Measurements from ENCODE around the gene SCARB1. TPM values are rescaled to one million over a fixed set of nuclear protein-coding genes. Genes with fewer than 3 reads are reported as not detected.

SCARB1 gene
- total and polyA plus RNA-seq, 2 donors (not counting 3 experiments of a cell fraction or from before 2014, with no cell fraction given), result 125 to 141 TPM

DNA sequence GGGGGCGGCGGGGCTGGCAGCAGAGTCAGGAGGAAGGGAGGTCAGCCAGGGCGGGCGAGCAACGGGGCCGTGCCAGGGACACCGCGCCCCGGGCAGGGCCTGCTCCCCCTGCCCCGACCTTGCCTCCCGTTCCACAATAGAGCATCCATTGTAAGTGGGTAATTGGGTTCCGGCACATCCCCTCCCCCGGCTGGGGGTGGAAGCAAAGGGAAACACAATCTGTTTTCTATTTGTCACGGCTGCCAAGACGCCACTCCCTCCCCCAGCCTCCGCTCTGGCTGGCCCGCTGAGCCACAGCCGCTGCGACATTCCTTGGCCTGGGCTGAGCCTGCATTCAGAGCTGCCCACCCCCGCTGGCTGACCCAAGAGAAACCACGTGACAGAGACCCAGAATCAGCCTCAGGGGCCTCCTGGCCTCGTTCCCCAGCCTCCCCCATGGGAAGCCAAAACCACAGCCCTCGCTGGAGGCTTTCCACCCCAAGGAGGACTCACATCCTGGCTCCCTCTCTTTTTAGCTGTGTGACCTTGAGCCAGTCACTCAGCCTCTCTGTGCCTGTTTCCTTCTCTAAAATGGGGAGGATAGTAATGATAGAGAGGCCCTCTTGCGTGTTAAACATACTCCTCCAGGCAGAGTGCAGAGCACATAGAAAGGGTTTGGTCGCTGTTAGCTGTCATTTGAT, 117.6 kb downstream of the SCARB1 start:
- POLR2A ChIA-PET, result interaction anchor here (1.2 kb wide), 1 partner anchor 26 kb away, joined by 5 read pairs; no protein-coding TSS in a partner anchor
- BruUV-seq (replicated peaks), result TSS peak; percentile 33
- DNase-seq (ENCODE audit: low read depth, low spot score) (peak; percentile 94), FAIRE-seq (peak; percentile 94)
- CTCF ChIA-PET, result interaction anchor here (1.5 to 2.7 kb wide), 2 partner anchors 19 to 25 kb away, joined by 3 to 17 read pairs; no protein-coding TSS in a partner anchor
- no peaks in the 10 kb centered on the region for H3K9me3 ChIP-seq (replicated peaks; ENCODE audit: control insufficient read depth, insufficient read depth, low read length)
- H3K9me1 ChIP-seq (replicated peaks; ENCODE audit: control insufficient read depth, extremely low read depth, insufficient read depth, low read length), result no peaks in the 10 kb centered on the region
- H3K4me2 ChIP-seq (ENCODE audit: insufficient read depth, low read length), result peak overlapping the region; percentile 11
- H3K4me3 ChIP-seq (replicated peaks in 1 of 3; ENCODE audit: insufficient read depth in 1 of 3, low read depth in 1 of 3, low read length in 3 of 3), result no peak overlapping the region
- peak overlapping the region; percentile 24 for H2AFZ ChIP-seq (ENCODE audit: low read depth, low read length)
- no peaks in the 10 kb centered on the region for H3K36me3 ChIP-seq (ENCODE audit: control insufficient read depth in 2 of 2, extremely low read depth in 1 of 2, insufficient read depth in 2 of 2, low read length in 2 of 2)
- H3K4me1 ChIP-seq (ENCODE audit: control insufficient read depth, extremely low read depth, insufficient read depth, low read length), result peaks cover 31% of the 10 kb centered on the region
- no peaks in the 10 kb centered on the region for H4K20me1 ChIP-seq (replicated peaks; ENCODE audit: control insufficient read depth, extremely low read depth, insufficient read depth, low read length)
- no peaks in the 10 kb centered on the region for H3K27me3 ChIP-seq (ENCODE audit: control insufficient read depth in 2 of 2, insufficient read depth in 2 of 2, low read length in 2 of 2)
- H3K27ac ChIP-seq (ENCODE audit: insufficient read depth, low read depth, low read length), result peak overlapping the region; percentile 78
- intact Hi-C loops (cut with micrococcal nuclease) (loop anchor here (1.0 to 5.0 kb wide), 10 partner anchors 21 to 359 kb away; partner anchors contain the start of gene NCOR2), dilution Hi-C loops (cut with MboI; ENCODE audit: extremely low pct_ligation_motif_present, low sequenced_read_pairs) (no loop called here)
- no peaks in the 10 kb centered on the region for H3K79me2 ChIP-seq (ENCODE audit: control insufficient read depth, insufficient read depth, low read length)
- peak overlapping the region; percentile 55 for H3K9ac ChIP-seq (replicated peaks; ENCODE audit: extremely low read depth, insufficient read depth, low read length)
- TF ChIP-seq FOS (IDR thresholded peaks at IDR 0.05; ENCODE audit: borderline replicate concordance, insufficient read depth, low read length), result peak; percentile 38
- peak; percentile 45 for TF ChIP-seq POLR2A (IDR thresholded peaks at IDR 0.05; ENCODE audit: low read depth, low read length)
- peak; percentile 85 for TF ChIP-seq POLR2AphosphoS5 (IDR thresholded peaks at IDR 0.05; ENCODE audit: insufficient read depth, low read depth, low read length)
- TF ChIP-seq EZH2 (IDR thresholded peaks at IDR 0.05; ENCODE audit: borderline replicate concordance, low read depth, low read length, severe bottlenecking), result no peak
- TF ChIP-seq JUN (IDR thresholded peaks at IDR 0.05; ENCODE audit: borderline replicate concordance, insufficient read depth, insufficient read length, low read depth), result no peak

DNA sequence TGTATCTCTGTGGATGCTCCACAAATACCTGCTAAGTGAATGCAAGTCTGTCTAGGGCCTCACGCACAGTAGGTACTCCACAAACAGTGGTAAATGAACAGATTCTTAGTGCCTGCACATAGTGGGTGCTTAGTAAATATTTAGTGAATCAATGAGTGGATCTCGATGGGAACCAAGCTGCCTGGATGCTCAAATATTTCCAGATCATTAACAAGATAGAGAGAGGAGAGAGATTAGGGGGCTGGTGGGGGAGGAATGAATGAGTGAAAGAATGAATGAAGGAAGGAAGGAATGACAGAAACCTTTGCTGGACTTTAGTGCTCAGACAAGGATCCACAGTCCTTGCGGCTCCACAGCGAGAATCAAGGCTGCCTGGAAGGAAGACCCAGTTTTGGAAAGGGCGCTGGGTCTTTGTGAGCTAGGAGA, 118.2 kb downstream of the SCARB1 start:
- TF ChIP-seq JUN (IDR thresholded peaks at IDR 0.05; ENCODE audit: borderline replicate concordance, insufficient read depth, insufficient read length, low read depth) (no peak), POLR2A (IDR thresholded peaks at IDR 0.05; ENCODE audit: low read depth, low read length) (no peak), MYC (IDR thresholded peaks at IDR 0.05; ENCODE audit: low read depth, low read length) (no peak), GATA2 (IDR thresholded peaks at IDR 0.05; ENCODE audit: insufficient read depth, insufficient read length, low read depth, low read length) (no peak), FOS (IDR thresholded peaks at IDR 0.05; ENCODE audit: borderline replicate concordance, insufficient read depth, low read length) (no peak), EZH2 (IDR thresholded peaks at IDR 0.05; ENCODE audit: borderline replicate concordance, low read depth, low read length, severe bottlenecking) (no peak), POLR2AphosphoS5 (IDR thresholded peaks at IDR 0.05; ENCODE audit: insufficient read depth, low read depth, low read length) (no peak)
- TF ChIP-seq, protein P1, sequence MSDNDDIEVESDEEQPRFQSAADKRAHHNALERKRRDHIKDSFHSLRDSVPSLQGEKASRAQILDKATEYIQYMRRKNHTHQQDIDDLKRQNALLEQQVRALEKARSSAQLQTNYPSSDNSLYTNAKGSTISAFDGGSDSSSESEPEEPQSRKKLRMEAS (IDR thresholded peaks at IDR 0.05; ENCODE audit: insufficient read depth, insufficient read length), result no peak
- TF ChIP-seq, protein P2, sequence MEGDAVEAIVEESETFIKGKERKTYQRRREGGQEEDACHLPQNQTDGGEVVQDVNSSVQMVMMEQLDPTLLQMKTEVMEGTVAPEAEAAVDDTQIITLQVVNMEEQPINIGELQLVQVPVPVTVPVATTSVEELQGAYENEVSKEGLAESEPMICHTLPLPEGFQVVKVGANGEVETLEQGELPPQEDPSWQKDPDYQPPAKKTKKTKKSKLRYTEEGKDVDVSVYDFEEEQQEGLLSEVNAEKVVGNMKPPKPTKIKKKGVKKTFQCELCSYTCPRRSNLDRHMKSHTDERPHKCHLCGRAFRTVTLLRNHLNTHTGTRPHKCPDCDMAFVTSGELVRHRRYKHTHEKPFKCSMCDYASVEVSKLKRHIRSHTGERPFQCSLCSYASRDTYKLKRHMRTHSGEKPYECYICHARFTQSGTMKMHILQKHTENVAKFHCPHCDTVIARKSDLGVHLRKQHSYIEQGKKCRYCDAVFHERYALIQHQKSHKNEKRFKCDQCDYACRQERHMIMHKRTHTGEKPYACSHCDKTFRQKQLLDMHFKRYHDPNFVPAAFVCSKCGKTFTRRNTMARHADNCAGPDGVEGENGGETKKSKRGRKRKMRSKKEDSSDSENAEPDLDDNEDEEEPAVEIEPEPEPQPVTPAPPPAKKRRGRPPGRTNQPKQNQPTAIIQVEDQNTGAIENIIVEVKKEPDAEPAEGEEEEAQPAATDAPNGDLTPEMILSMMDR (IDR thresholded peaks at IDR 0.05; ENCODE audit: extremely low read depth in 1 of 2, insufficient read depth in 1 of 2, low read depth in 1 of 2, low read length in 2 of 2), result no peak
- Histone ChIP-seq H3K27me3 (ENCODE audit: control insufficient read depth in 2 of 2, insufficient read depth in 2 of 2, low read length in 2 of 2) (no peaks in the 10 kb centered on the region), H3K4me2 (ENCODE audit: insufficient read depth, low read length) (peak overlapping the region; percentile 11), H3K4me3 (replicated peaks in 1 of 3; ENCODE audit: insufficient read depth in 1 of 3, low read depth in 1 of 3, low read length in 3 of 3) (no peak overlapping the region), H3K9me1 (replicated peaks; ENCODE audit: control insufficient read depth, extremely low read depth, insufficient read depth, low read length) (no peaks in the 10 kb centered on the region), H3K36me3 (ENCODE audit: control insufficient read depth in 2 of 2, extremely low read depth in 1 of 2, insufficient read depth in 2 of 2, low read length in 2 of 2) (no peaks in the 10 kb centered on the region), H4K20me1 (replicated peaks; ENCODE audit: control insufficient read depth, extremely low read depth, insufficient read depth, low read length) (no peaks in the 10 kb centered on the region), H3K9ac (replicated peaks; ENCODE audit: extremely low read depth, insufficient read depth, low read length) (peak overlapping the region; percentile 55), H2AFZ (ENCODE audit: low read depth, low read length) (peak overlapping the region; percentile 2), H3K4me1 (ENCODE audit: control insufficient read depth, extremely low read depth, insufficient read depth, low read length) (peaks cover 37% of the 10 kb centered on the region), H3K79me2 (ENCODE audit: control insufficient read depth, insufficient read depth, low read length) (no peaks in the 10 kb centered on the region), H3K27ac (ENCODE audit: insufficient read depth, low read depth, low read length) (peak overlapping the region; percentile 78), H3K9me3 (replicated peaks; ENCODE audit: control insufficient read depth, insufficient read depth, low read length) (no peaks in the 10 kb centered on the region)
- ChIA-PET POLR2A (interaction anchor here (1.2 kb wide), 1 partner anchor 25 kb away, joined by 5 read pairs; no protein-coding TSS in a partner anchor), CTCF (interaction anchor here (1.5 to 2.7 kb wide), 2 partner anchors 20 to 25 kb away, joined by 3 to 17 read pairs; no protein-coding TSS in a partner anchor)
- intact Hi-C loops (cut with micrococcal nuclease) (loop anchor here (5.0 kb wide), 3 partner anchors 163 to 358 kb away; partner anchors contain the start of gene NCOR2), dilution Hi-C loops (cut with MboI; ENCODE audit: extremely low pct_ligation_motif_present, low sequenced_read_pairs) (no loop called here)
- DNase-seq (ENCODE audit: low read depth, low spot score), result no peak
- no TSS peak for BruUV-seq (replicated peaks)
- FAIRE-seq, result peak; percentile 18
